HG02852 (cell line): ENCODE data around the gene TMEM100.
"Not testable (repeated sequence)": the region's sequence is repeated elsewhere in the genome, so short reads cannot be mapped to it uniquely, and the experiment has no call there.

Source experiments
- ATAC-seq: cut with Tn5 transposase; IDR thresholded peaks from one replicate; pipeline ENCODE4 v1.9.1; 2021; ENCODE audit warnings: mild to moderate bottlenecking, moderate library complexity; ENCODE audit not compliant: unreplicated experiment

TMEM100 gene

DNA sequence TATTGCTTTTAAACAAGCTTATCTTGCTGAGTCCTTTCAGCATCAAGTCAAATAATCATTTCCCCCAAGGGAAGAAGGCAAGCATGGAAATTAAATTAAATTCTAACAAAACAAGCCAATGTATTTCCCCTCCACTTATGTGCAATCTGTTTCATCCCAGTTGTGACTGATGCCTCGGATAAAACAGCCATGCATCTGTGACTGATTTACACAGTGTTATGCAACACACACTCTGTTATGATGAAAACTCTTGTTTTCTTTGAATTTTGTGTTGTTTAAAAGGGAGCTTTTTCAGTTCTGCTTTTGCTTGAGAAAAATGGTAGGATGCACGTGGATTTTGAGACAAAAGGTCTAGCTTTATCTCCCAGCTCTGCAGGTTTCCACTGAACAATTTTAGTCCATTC is 32.6 kb downstream of the TMEM100 start:
- no peak for ATAC-seq

DNA sequence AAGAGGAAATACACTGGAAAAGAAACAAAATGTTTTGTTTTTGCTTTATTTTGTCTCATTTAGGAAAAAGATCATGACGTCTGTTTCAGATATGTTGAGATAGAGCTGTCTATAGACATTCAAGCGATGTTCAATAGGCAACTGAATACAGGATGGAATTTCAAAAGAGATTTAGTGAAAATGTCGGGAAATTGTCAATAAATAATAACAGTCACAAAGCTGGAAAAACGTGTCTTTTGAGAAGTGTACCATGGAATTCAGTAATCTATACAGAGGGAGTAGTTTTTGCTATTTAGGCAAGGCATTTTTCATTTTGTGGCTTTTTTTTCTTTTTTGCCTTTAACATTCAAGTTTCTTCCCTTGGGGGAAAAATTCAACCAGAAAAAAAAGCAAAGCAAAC is 33.0 kb downstream of the TMEM100 start:
- ATAC-seq = no peak

DNA sequence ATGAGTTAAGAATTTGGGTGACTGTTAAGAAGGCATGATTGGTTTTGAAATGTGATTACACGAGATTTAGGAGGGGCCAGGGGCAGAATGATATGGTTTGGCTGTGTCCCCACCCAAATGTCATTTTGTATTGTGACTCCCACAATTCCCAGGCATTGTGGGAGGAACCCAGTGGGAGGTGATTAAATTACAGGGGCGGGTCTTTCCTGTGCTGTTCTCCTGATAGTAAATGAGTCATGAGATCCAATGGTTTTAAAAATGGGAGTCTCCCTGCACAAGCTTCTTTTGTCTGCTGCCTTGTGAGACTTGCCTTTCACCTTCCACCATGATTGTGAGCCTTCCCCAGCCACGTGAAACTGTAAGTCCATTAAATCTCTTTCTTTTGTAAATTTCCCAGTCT is 34.6 kb downstream of the TMEM100 start:
- ATAC-seq = no peak

DNA sequence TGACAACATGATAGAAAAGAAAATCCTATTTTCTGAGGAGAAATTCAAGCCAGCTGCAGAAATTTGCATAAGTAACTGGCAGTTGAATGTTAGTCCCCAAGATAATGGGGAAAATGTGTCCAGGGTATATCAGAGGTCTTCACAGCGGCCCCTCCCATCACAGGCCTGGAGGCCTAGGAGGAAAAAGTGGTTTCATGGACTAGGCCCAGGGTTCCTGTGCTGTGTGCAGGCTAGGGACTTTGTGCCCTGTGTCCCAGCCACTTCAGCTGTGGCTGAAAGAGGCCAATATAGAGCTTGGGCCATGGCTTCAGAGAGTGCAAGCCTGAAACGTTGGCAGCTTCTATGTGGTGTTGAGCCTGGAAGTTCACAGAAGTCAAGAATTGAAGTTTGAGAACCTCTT is 35.6 kb downstream of the TMEM100 start:
- ATAC-seq = no peak

DNA sequence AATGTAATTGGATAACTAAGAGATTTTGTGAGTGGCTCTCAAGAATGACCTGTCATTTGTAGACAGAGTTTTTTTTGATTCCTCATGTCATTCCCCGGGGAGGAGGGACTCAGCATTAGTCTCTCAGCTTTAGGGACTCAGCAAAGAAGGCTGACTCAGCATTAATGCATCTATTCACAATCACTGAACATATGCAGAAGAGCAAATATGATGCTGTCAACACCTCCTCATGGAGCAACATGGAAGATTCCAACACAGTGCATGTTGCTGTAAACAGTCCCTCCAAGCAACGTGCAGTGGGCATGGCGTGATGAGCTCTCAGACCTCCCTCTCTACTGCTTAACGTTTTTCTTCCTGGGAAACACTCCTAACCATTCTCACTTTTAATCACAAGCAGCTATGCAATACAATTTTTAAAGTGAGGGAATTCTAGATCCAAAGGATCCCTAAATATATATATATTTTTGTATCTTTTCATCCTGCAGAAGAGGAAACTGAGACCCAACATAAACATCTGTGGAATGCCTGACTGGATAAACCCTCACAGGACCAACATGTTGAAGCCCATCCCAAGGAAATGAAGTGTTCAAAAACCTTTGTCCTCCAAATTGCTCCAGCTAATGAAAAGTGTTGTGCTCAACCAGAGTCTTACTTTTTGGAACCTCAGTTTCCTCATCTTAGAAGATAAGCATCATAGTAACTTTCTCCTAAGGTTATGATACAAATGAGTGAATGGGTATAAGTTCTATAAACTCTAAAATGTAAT is 38.9 kb downstream of the TMEM100 start:
- ATAC-seq = no peak

DNA sequence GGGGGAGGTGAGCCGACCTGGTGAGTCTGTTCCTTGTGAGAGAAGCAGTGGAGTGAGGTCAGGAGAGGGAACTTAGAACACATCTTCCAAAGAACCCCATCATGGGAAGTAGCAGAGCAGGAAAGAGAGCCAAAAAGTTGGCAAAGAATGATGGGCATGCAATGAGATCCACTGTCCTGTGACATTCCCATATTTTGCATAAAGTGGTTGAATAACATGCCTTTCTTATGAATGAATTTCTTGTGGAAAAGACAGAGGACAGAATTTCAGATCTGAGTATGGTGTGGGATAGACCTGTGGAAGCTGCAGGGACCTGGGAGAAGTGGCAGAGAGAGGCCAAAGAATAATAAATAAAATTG is 41.3 kb downstream of the TMEM100 start:
- ATAC-seq = no peak

DNA sequence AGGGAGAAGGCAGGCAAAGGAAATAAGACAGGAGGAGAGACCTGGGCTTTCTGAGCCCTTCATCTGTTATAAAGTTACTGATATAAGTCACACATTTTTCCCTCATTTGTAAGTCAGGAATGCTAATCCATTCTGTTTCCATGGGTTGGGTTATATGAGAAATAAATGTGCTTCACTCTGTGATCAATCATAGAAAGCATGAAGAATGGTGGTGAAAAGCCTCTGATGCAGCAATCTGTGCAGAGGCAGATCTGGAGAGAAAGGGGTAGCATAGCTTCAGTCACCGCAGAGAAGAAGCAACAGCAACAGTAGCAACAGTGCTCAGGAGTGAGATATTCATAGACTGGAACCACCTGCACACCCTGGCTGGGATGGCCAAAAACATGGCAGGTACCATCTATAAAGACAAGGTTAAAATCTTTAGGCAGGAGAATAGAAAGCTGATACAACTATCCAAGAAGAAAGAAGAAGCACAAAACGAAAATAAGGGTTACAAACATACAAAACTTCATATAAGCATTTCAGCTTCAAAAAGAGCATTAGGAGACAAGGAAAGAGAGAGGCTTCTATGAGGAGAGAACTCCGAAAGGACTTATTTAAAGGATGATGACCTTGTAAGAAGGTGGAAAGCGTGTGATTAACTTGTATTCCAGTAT is 41.9 kb downstream of the TMEM100 start:
- no peak for ATAC-seq

DNA sequence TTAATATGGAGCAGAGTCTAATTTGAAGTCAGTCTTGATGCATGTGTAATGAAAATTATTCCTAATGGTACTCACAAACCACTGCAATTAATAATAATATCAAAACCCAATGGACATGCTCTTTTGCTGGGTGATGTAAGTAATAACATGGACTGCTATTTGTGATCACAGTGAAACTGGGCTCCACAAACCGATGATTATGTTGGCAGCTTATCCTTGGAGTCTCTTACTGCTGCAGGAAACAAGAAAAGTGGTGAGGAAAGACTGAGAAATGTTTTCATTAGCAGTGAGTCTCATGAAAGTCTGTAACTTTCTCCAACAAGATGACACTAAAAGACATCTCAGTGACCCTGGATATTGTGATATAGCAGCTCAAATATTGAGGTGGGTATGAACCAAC is 45.2 kb downstream of the TMEM100 start:
- ATAC-seq = no peak

DNA sequence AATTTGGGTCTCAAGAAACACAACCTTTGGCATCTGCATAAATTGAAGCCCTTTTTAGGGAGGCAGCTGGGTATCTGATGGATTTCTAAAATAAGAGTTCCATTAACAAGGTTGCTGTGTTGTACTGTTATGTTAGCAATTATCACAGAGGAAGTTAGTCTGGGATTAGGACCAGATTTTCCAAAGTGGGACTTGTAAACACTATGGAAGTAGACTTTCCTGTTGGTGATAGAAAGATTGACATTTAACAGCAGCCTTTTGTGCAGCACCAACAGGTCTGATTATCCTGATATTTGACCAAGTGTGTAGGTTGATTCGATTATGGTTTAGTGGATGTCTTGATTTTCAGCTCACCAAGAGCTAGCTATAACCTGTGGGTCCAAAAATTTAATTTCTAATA is 46.4 kb downstream of the TMEM100 start:
- no peak for ATAC-seq

DNA sequence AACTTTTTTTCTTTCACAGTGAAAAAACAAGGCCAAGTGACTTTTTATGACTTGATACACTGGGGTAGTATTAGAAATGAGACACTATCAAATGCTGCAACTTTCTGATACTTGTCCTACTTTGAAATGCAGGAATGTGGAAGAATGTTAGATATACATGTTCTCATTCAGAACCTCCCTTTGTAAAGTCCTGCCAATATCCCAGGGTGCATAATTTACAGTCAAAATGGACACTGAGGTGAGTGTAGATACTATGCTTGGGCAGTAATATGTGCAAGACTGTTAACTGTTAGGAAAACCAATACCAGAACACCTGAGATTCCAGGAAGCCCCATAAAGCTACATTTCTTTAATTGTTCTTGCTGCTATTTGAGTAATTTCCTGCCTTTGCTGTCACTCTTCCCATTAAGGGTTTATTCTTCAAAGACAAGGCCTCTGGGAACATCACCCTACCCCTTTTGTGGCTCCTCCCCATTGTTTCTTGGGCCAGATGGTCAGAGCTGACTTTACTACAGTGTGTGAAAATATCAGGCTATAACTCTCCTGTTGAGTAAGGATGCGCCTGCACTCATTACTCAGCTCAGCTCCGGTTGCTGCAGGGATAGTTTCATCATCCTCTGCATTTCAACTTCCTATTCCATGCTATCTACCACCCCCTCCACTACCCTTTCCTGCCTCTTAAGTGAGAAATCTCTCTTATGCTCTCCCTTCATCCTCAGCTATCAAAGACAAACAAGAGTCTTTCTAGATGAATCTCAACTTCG is 48.7 kb downstream of the TMEM100 start:
- ATAC-seq = no peak

DNA sequence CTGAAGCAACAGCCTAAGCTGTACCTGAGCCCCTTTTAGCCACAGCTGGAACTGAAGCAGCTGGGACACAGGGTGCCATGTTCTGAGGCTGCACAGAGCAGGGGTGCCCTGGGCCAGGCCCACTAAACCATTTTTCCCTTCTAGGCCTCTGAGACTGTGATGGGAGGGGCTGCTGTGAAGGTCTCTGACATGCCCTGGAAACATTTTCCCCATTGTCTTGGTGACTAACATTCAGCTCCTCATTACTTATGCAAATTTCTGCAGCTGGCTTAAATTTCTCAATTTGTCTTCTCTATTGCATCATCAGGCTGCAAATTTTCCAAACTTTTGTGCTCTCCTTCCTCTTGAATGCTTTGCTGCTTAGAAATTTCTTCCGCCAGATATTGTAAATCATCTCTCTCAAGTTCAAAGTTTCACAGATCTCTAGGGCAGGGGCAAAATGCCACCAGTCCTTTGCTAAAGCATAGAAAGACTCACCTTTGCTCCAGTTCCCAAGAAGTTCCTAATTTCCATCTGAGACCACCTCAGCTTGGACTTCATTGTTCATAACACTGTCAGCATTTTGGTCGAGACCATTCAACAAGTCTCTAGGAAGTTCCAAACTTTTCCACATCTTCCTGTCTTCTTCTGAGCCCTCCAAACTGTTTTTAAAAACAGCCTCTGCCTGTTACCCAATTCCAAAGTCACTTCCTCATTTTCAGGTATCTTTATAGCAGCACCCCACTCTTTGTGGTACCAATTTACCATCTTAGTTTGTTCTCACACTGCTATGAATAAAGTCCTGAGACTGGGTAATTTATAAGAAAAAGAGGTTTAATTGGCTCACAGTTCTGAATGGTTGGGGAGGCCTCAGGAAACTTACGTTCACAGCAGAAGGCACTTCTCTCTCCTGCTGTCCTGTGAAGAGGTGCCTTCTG is 49.8 kb downstream of the TMEM100 start:
- no peak for ATAC-seq

DNA sequence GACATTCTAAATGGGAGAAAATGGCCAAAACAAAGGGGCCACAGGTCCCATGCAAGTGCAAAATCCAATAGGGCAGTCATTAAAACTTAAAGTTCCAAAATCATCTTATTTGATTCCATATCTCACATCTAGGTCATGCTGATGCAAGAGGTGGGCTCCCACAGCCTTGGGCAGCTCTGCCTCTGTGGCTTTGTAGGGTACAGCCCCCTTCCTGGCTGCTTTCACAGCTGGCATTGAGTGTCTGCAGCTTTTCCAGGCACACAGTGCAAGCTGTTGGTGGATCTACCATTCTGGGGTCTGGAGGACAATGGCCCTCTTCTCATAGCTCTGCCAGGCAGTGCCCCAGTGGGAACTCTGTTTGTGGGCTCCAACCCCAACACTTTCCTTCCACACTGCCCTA is 50.7 kb downstream of the TMEM100 start:
- ATAC-seq = not testable (repeated sequence)
